GM21390 (cell line): Measurements from ENCODE around the gene IL21.

Source experiments
- ATAC-seq: cut with Tn5 transposase; IDR thresholded peaks from one replicate; pipeline ENCODE4 v1.9.1; 2021; ENCODE audit not compliant: unreplicated experiment

IL21 gene

GRCh38 chr4:122635205-122635604 is 14.3 kb upstream of the IL21 start:
- peak; percentile 72 for ATAC-seq

GRCh38 chr4:122633211-122633610 is 12.3 kb upstream of the IL21 start:
- no peak for ATAC-seq

- ATAC-seq, result peak; percentile 60
These were observed 11.7 kb upstream of the IL21 start for GRCh38 chr4:122632396-122633143.

- ATAC-seq, result no peak
These were observed 4.3 kb upstream of the IL21 start for GRCh38 chr4:122625156-122625555.

- no peak for ATAC-seq
These were observed 3.3 kb upstream of the IL21 start for GRCh38 chr4:122624205-122624604.

GRCh38 chr4:122623637-122624166 is 2.8 kb upstream of the IL21 start:
- ATAC-seq, result no peak

- ATAC-seq, result no peak
These were observed 1.5 kb upstream of the IL21 start for GRCh38 chr4:122622400-122622799.

GRCh38 chr4:122619611-122620010 is 1.3 kb downstream of the IL21 start:
- no peak for ATAC-seq

- no peak for ATAC-seq
These were observed 3.0 kb downstream of the IL21 start for GRCh38 chr4:122617597-122618593.

- ATAC-seq, result no peak
These were observed 3.8 kb downstream of the IL21 start for GRCh38 chr4:122616915-122617596.

GRCh38 chr4:122614621-122615020 is 6.2 kb downstream of the IL21 start:
- no peak for ATAC-seq

GRCh38 chr4:122612540-122612939 is 8.3 kb downstream of the IL21 start:
- no peak for ATAC-seq

- no peak for ATAC-seq
These were observed 14.4 kb downstream of the IL21 start for GRCh38 chr4:122606364-122607043.

- no peak for ATAC-seq
These were observed 16.7 kb downstream of the IL21 start for GRCh38 chr4:122604146-122604545.

GRCh38 chr4:122603156-122603574 is 17.7 kb downstream of the IL21 start:
- no peak for ATAC-seq

- ATAC-seq, result no peak
These were observed 18.4 kb downstream of the IL21 start for GRCh38 chr4:122602277-122603142.

- ATAC-seq, result no peak
These were observed 29.7 kb downstream of the IL21 start for GRCh38 chr4:122591196-122591595.

- no peak for ATAC-seq
These were observed 32.2 kb downstream of the IL21 start for GRCh38 chr4:122588453-122589238.

GRCh38 chr4:122584519-122584918 is 36.3 kb downstream of the IL21 start:
- ATAC-seq, result peak; percentile 78
